ENCODE results near the gene ESYT3. TPM values are rescaled to one million over a fixed set of nuclear protein-coding genes. Genes with fewer than 3 reads are reported as not detected.
A peak's percentile ranks its signal among the peaks of the same experiment; 100 is the strongest.
"Not testable (repeated sequence)": the region's sequence is repeated elsewhere in the genome, so short reads cannot be mapped to it uniquely, and the experiment has no call there.

The ESYT3 gene
- total RNA-seq, 4 donors from 2014 or later: 0.57 to 2.9 (median 1.2) TPM

DNA sequence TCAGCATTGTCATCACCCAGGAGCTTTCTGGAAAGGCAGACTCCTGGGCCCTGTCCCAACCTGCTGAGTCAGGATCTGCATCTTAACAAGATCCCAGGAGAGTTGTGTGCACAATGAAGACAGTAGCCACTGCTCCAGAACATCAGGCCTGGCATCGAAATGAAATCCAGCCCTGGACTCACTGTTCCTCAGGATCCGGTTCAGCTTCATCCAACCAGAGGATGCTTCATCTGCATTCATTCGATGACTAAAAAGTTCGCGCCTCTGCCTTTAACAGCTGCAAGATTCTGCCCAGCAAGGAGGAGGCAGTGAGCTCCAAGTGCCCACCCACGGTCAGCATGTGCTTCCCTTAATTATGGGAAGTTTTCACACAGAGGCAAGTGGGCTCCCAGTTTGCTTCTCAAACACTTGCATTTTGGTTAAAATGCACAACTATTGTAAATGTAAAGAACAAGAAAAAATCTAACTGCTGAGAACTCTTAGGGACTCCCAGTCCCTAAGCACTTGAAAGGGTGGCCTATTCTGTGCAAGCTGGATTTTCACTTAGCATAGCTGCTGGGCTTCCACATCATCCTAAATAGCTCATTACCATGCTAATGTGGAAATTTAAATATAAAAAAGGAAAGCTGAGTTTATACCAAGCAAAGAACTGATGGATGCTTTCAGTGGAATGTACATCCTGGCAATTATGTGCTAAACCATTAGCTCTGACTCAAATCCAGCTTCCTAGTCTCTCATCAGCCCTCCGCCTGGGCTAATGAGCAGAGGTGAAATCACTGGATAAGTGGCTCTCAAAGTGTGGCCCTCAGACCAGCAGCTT lies 25.5 kb upstream of the ESYT3 start:
- WGBS, 2 donors: 61 to 78% methylated on average over 4 to 6 of the region's 7 CpGs
- Histone ChIP-seq H3K27me3 (peaks cover 0 to 2% (median 0%) of the 10 kb centered on the region in 4 donors), H3K9me3 (no peaks in the 10 kb centered on the region), H3K4me1 (no peaks in the 10 kb centered on the region), H3K27ac (no peak overlapping the region), H3K4me3 (no peak overlapping the region), H3K36me3 (peaks cover 0 to 12% (median 0%) of the 10 kb centered on the region in 3 donors)
- TF ChIP-seq POLR2A (IDR thresholded peaks at IDR 0.05): no peak
- TF ChIP-seq, protein P1, sequence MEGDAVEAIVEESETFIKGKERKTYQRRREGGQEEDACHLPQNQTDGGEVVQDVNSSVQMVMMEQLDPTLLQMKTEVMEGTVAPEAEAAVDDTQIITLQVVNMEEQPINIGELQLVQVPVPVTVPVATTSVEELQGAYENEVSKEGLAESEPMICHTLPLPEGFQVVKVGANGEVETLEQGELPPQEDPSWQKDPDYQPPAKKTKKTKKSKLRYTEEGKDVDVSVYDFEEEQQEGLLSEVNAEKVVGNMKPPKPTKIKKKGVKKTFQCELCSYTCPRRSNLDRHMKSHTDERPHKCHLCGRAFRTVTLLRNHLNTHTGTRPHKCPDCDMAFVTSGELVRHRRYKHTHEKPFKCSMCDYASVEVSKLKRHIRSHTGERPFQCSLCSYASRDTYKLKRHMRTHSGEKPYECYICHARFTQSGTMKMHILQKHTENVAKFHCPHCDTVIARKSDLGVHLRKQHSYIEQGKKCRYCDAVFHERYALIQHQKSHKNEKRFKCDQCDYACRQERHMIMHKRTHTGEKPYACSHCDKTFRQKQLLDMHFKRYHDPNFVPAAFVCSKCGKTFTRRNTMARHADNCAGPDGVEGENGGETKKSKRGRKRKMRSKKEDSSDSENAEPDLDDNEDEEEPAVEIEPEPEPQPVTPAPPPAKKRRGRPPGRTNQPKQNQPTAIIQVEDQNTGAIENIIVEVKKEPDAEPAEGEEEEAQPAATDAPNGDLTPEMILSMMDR (IDR thresholded peaks at IDR 0.05): no peak
- intact Hi-C loops (cut with DNase I): no loop called here
- no peak for DNase-seq

DNA sequence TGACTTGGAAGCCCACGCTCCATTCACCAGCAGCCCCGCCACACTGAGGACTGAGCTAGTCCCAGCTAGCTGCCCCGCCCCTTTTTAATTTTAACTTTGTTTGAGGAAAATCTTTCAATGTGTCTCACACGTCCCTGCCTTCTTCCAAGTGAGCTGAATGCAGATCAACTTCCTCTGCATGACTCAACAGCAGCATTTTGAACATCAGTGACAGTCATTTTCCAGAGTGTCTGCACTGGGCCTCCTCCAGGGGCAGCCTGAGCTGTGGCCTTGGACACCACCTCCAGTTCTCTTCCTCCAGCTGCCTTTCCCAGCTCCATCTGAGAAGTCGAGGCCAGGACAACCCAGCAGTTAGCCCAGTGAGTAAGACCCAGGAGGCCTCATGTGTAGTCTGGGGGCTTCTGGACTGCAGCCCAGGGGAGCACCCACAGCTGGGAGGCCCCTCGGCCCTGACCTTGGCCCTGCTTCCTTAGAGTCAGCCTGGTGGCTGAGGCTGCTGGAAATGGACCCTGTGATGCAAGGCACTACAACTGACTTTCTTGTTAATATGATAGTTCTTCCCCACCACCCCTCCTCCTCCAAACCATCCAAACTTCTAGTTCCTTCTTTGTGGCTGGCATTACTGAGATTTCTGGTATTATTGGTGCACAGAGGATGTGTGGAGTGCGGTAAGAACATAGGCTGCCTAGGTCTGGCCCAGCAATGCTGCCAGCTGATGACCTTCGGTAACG lies 21.4 kb upstream of the ESYT3 start:
- DNase-seq: no peak
- H3K27ac ChIP-seq: no peak overlapping the region
- intact Hi-C loops (cut with DNase I): no loop called here

DNA sequence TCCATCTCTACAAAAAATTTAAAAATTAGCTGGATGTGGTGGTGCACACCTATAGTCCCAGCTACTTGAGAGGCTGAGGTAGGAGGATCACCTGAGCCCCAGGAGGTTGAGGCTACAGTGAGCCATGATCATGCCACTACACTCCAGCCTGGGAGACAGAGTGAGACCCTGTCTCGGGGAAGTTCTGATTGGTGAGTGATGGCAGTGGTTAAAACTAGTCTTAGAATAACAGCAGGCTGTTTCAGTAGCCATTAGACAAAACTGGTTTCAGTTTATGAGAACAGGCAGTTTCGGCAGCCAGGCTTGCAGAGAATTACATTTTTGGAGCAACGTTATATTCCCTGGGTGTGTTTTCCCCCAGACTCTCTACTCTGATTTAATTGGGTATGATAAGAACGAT lies 18.2 kb upstream of the ESYT3 start:
- DNase-seq, H3K9me3 ChIP-seq, H3K27ac ChIP-seq, H3K36me3 ChIP-seq, H3K4me3 ChIP-seq, H3K4me1 ChIP-seq: not testable (repeated sequence)
- 75 to 78% methylated on average over 4 of the region's 4 CpGs for WGBS, 2 donors
- intact Hi-C loops (cut with DNase I): loop anchor here (5.0 kb wide), 1 partner anchor 511 kb away; no protein-coding TSS in a partner anchor
- peaks cover 0 to 23% (median 0%) of the 10 kb centered on the region in 4 donors for H3K27me3 ChIP-seq

More for the DNA sequence above, 21.4 kb upstream of the ESYT3 start:
- TF ChIP-seq, protein P1 (IDR thresholded peaks at IDR 0.05): no peak
- TF ChIP-seq POLR2A (IDR thresholded peaks at IDR 0.05): no peak
- Histone ChIP-seq H3K36me3 (no peaks in the 10 kb centered on the region), H3K9me3 (no peaks in the 10 kb centered on the region), H3K27me3 (peaks cover 0 to 18% (median 0%) of the 10 kb centered on the region in 4 donors), H3K4me1 (peaks cover 0 to 4% (median 0%) of the 10 kb centered on the region in 3 donors), H3K4me3 (no peak overlapping the region)
- WGBS, 2 donors: 68 to 70% methylated on average over 6 to 8 of the region's 9 CpGs

DNA sequence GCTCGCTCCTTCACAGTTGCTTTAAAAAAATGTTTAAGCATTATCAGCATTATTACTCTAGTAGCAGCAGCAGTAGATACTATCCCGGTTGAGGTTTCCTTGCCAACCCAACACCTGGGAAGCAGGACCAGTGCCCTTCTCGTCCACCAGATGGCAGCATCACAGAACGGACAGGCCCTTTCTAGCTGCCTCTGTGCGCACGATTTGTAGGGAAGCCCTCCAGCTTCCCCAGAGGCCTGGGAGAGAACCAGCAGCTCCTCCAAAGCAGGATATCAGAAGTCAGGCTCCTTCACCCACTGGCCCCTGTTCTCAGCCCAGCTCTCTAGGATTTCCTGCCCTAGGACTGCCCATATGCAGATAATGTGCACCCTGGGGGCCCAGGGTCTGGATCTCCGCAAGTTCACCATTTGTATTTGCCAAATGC lies 16.8 kb upstream of the ESYT3 start:
- peaks cover 0 to 23% (median 0%) of the 10 kb centered on the region in 4 donors for H3K27me3 ChIP-seq
- H3K4me3 ChIP-seq: no peak overlapping the region
- intact Hi-C loops (cut with DNase I): loop anchor here (5.0 kb wide), 1 partner anchor 510 kb away; no protein-coding TSS in a partner anchor
- no peaks in the 10 kb centered on the region for H3K9me3 ChIP-seq
- H3K36me3 ChIP-seq: no peaks in the 10 kb centered on the region
- TF ChIP-seq POLR2A (IDR thresholded peaks at IDR 0.05): no peak
- TF ChIP-seq, protein P1 (IDR thresholded peaks at IDR 0.05): peak; percentile 54 to 92 (median 86)
- H3K4me1 ChIP-seq: peaks cover 0 to 4% (median 0%) of the 10 kb centered on the region in 3 donors
- 3 to 15% methylated on average over 3 to 6 of the region's 7 CpGs for WGBS, 2 donors
- no peak for DNase-seq
- no peak overlapping the region for H3K27ac ChIP-seq

DNA sequence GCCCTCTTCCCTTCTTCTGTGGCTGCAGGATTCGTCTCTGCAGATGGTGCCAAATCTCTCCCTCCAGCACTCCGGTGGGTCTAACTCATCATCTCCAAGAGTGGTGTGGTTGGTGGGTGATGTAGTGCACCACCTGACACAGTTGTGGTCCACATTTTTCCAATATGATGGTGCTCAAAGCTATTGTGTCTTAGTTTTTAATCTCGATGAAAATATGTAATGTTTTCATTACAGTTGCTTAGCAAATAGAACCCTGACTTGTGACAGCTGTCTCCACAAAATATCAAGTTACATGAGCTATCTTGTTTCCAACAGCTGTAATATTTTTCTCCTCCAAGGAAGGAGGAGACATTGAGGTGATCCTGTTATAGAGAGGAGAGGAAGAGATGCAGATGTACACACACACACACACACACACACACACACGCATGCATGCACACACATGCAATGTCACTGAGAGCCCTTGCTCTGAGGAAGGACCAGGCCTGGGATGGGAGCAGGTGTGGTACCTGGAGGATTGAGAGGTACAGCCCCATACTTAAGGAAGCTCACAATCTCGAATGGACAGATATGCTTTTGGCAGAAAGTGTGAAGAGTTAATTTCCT lies 15.7 kb upstream of the ESYT3 start:
- Histone ChIP-seq H3K4me3 (no peak overlapping the region), H3K27me3 (peaks cover 0 to 23% (median 0%) of the 10 kb centered on the region in 4 donors), H3K4me1 (peaks cover 0 to 4% (median 0%) of the 10 kb centered on the region in 3 donors), H3K36me3 (no peaks in the 10 kb centered on the region), H3K27ac (no peak overlapping the region), H3K9me3 (no peaks in the 10 kb centered on the region)
- no peak for TF ChIP-seq POLR2A (IDR thresholded peaks at IDR 0.05)
- TF ChIP-seq, protein P1 (IDR thresholded peaks at IDR 0.05): no peak
- intact Hi-C loops (cut with DNase I): loop anchor here (5.0 kb wide), 1 partner anchor 509 kb away; no protein-coding TSS in a partner anchor
- 61 to 62% methylated on average over 5 of the region's 5 CpGs for WGBS, 2 donors
- no peak for DNase-seq
